Adipocyte (in vitro differentiated cells): ENCODE measurements around the gene MAPK1IP1L.
"Not testable (repeated sequence)": the region's sequence is repeated elsewhere in the genome, so short reads cannot be mapped to it uniquely, and the experiment has no call there.

Source experiments
- DNase-seq: peaks from one replicate; pipeline ENCODE4 v3.0.0-alpha.2; 2015; ENCODE audit warnings: low read depth
- H3K27me3 ChIP-seq: replicated peaks from 2 replicates; pipeline ENCODE4 v1.7.0; 2013; ENCODE audit warnings: mild to moderate bottlenecking, low read length, moderate library complexity; ENCODE audit not compliant: control insufficient read depth, insufficient read depth
- H3K36me3 ChIP-seq: 2 replicates; pipeline ENCODE4 v1.7.0; 2013; ENCODE audit warnings: low read length, mild to moderate bottlenecking, moderate library complexity; ENCODE audit not compliant: control insufficient read depth, insufficient read depth, severe bottlenecking
- H3K4me1 ChIP-seq: 2 replicates; pipeline ENCODE4 v1.7.0; 2013; ENCODE audit warnings: mild to moderate bottlenecking, low read length, moderate library complexity; ENCODE audit not compliant: control insufficient read depth, insufficient read depth
- H3K4me3 ChIP-seq: 2 replicates; pipeline ENCODE4 v1.7.0; 2013; ENCODE audit warnings: mild to moderate bottlenecking, low read length, moderate library complexity
- H3K9ac ChIP-seq: 2 replicates; pipeline ENCODE4 v1.7.0; 2013; ENCODE audit warnings: mild to moderate bottlenecking, low read length, moderate library complexity
- H3K9me3 ChIP-seq: 2 replicates; pipeline ENCODE4 v1.7.0; 2013; ENCODE audit warnings: mild to moderate bottlenecking, low read length, moderate library complexity; ENCODE audit not compliant: control insufficient read depth

Gene MAPK1IP1L

DNA sequence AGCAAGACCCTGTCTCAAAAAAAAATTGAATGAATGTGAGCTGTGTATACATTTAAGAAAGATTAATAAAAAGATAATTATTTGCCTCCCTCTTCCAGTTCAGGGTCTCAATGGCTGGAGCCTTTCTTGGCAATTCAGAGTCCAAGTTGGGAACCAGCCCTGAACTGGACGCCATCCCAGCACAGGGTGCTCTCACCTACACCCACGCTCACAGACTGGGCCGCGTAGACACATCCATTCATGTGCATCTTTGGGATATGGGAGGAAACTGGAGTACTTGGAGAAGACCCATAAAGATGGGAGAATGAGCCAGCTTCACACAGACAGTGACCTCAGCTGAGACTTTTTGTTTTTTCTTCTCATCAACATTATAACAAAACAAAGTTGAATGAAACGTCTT lies 6.5 kb downstream of the MAPK1IP1L start:
- H3K9me3 ChIP-seq = no peaks in the 10 kb centered on the region
- no peak for DNase-seq
- H3K9ac ChIP-seq = no peak overlapping the region
- H3K4me1 ChIP-seq = peaks cover 10% of the 10 kb centered on the region
- no peaks in the 10 kb centered on the region for H3K27me3 ChIP-seq
- peaks cover 32% of the 10 kb centered on the region for H3K36me3 ChIP-seq
- H3K4me3 ChIP-seq = no peak overlapping the region

DNA sequence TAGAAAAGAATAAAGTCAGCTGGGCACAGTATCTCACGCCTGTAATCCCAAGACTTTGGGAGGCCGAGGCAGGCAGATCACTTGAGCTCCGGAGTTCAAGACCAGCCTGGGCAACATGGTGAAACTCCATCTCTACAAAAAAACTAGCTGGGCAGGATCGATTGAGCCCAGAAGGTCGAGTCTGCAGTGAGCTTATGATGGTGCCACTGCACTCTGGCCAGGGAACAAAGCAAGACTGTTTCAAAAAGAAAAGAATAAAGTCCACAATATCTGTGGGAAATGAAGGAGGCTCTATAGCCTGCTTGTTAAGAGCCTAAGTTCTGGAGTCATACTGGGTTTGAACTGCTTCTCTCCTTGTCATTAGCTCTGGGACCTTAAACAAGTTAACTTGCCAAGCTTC lies 7.9 kb downstream of the MAPK1IP1L start:
- Histone ChIP-seq H3K9ac (no peak overlapping the region), H3K36me3 (peaks cover 44% of the 10 kb centered on the region), H3K4me3 (no peak overlapping the region), H3K9me3 (no peaks in the 10 kb centered on the region), H3K27me3 (no peaks in the 10 kb centered on the region), H3K4me1 (no peaks in the 10 kb centered on the region)
- DNase-seq = no peak

DNA sequence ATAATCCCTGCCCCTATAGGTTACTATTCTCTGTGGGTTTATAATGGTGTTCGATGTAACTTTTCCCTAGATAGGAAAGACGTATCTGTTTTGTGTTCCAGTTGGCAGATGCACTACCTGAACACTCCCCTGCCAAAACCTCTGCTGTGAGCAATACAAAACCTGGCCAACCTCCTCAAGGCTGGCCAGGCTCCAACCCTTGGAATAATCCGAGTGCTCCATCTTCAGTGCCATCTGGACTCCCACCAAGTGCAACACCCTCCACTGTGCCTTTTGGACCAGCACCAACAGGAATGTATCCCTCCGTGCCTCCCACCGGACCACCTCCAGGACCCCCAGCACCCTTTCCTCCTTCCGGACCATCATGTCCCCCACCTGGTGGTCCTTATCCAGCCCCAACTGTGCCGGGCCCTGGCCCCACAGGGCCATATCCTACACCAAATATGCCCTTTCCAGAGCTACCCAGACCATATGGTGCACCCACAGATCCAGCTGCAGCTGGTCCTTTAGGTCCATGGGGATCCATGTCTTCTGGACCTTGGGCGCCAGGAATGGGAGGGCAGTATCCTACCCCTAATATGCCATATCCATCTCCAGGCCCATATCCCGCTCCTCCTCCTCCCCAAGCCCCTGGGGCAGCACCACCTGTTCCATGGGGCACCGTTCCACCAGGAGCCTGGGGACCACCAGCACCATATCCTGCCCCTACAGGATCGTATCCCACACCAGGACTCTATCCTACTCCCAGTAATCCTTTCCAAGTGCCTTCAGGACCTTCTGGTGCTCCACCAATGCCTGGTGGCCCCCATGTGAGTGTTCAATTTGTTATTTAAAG lies 11.3 kb downstream of the MAPK1IP1L start:
- DNase-seq = no peak
- no peaks in the 10 kb centered on the region for H3K27me3 ChIP-seq
- H3K36me3 ChIP-seq = peaks cover 64% of the 10 kb centered on the region
- H3K9ac ChIP-seq = no peak overlapping the region
- peaks cover 6% of the 10 kb centered on the region for H3K4me1 ChIP-seq
- H3K9me3 ChIP-seq = no peaks in the 10 kb centered on the region
- no peak overlapping the region for H3K4me3 ChIP-seq

DNA sequence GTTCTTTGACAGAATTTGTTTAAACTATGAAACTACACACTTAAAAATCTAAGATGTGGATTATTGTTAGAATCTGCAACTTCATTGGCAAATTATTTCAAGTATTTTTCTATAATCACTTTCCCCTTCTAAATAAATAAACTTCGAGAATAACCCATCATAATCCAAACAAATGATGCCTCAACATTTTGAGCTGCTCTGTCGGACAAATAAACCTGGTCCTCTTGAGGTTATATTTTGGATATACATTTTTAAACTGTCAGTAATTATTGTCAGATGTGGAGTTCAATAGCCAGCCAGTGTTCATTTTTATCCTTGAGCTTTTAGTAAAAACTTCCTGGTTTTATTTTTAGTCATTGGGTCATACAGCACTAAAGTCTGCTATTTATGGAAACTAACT lies 13.4 kb downstream of the MAPK1IP1L start:
- not testable (repeated sequence) for H3K27me3 ChIP-seq, H3K9me3 ChIP-seq, H3K9ac ChIP-seq, H3K4me1 ChIP-seq, H3K4me3 ChIP-seq
- peaks cover 58% of the 10 kb centered on the region for H3K36me3 ChIP-seq
- peak; percentile 36 for DNase-seq

DNA sequence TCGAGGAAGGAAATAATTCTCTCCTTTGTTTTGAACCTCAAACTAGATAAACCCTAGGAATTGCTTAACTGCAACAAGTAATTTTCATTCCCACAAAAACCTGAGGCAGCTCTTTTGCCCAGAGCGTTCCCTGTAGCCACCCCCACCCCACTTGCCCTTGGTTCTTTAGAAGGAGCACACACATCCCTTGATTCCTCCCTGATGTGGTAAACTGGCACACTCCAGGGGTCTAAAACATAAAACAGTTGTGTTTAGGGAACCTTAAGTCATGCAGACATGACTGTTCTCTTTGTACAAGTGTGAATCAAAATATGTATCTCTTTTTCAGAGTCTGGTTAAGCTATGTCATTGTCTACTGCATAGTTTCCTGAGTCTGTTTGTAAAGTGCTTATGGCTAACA lies 14.0 kb downstream of the MAPK1IP1L start:
- H3K4me3 ChIP-seq = no peak overlapping the region
- no peaks in the 10 kb centered on the region for H3K9me3 ChIP-seq
- H3K27me3 ChIP-seq = no peaks in the 10 kb centered on the region
- H3K36me3 ChIP-seq = peaks cover 58% of the 10 kb centered on the region
- H3K4me1 ChIP-seq = peaks cover 6% of the 10 kb centered on the region
- H3K9ac ChIP-seq = no peak overlapping the region
- peak; percentile 49 for DNase-seq

DNA sequence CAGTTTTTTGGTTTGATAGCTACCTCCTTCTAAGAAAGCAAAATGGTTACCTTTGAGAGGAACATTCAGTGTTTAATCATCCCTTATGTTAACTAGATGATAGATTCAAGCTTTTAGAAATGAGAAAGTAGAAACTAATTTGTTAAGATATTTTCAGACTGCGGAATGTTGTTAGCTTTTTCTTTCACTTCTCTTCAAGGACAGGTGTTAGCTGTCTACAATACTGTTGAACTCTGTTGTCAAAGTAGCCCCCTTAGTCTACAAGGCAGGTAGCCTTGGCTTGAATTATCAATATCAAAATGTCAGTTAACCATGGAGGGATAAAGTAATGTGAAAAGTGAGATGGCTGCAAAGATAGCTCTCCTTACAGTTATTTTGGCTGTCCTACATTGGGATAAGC lies 14.8 kb downstream of the MAPK1IP1L start:
- Histone ChIP-seq H3K4me3 (no peak overlapping the region), H3K9me3 (no peaks in the 10 kb centered on the region), H3K4me1 (peaks cover 10% of the 10 kb centered on the region), H3K9ac (no peak overlapping the region), H3K27me3 (no peaks in the 10 kb centered on the region), H3K36me3 (peaks cover 52% of the 10 kb centered on the region)
- no peak for DNase-seq

DNA sequence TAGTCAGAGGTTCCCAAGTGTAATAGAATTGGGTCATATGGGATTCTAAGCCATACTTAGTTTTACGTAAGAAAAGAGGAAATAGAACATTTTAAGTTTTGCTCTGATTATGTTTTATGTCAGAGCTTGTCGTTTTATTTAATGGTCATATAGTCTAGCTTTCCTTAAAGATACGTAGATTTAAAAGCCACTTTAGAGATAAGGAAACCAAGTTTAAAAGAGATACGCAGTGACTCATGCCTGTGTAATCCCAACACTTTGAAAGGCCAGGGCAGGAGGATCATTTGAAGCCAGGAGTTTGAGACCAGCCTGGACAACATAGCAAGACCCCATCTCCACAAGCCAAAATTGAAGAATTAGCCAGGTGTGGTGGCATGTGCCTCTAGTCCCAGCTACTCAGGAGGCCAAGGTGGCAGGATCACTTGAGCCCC lies 19.5 kb downstream of the MAPK1IP1L start:
- Histone ChIP-seq H3K4me1 (peaks cover 37% of the 10 kb centered on the region), H3K9me3 (no peaks in the 10 kb centered on the region), H3K4me3 (no peak overlapping the region), H3K9ac (no peak overlapping the region), H3K36me3 (peaks cover 6% of the 10 kb centered on the region), H3K27me3 (no peaks in the 10 kb centered on the region)
- DNase-seq = no peak

DNA sequence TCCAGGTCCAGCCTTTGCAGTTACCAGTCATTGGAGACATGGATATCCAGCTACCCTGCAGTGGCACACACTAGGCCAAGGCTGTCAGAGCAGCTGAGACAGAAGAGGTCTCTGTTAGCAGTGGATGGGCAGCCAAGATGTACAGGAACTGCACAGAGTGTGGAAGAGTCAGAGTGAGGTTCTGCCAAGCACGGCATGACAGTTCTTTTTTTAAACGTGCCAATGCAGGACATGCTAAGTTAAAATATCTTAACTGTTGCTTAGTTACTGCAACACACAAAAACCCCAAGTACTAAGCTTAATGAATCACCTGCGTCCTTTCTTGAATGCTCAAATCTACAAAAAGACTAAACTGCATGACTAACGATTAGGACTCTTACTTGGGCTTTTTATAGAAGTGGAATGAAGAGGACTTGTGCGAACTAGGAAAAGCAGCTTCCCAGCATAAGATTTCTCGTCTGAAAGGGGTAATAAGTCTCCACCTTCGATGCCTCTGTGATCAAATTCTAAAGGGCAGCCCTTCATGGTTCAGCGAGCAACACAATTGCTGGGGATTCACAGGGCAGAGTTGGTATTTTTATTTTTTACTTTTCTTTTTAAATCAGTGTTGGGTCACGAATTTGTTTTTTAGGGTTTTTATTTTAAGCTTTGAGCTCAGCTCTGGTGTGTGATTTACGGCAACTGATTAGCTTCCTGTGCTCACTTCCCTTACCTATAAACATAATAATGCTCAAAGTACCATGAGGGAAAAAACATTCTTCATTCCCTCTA lies 20.6 kb downstream of the MAPK1IP1L start:
- Histone ChIP-seq H3K27me3 (no peaks in the 10 kb centered on the region), H3K9me3 (no peaks in the 10 kb centered on the region), H3K9ac (peak overlapping the region; percentile 44), H3K36me3 (no peaks in the 10 kb centered on the region), H3K4me3 (peak overlapping the region; percentile 2), H3K4me1 (peaks cover 37% of the 10 kb centered on the region)
- peak; percentile 74 for DNase-seq

DNA sequence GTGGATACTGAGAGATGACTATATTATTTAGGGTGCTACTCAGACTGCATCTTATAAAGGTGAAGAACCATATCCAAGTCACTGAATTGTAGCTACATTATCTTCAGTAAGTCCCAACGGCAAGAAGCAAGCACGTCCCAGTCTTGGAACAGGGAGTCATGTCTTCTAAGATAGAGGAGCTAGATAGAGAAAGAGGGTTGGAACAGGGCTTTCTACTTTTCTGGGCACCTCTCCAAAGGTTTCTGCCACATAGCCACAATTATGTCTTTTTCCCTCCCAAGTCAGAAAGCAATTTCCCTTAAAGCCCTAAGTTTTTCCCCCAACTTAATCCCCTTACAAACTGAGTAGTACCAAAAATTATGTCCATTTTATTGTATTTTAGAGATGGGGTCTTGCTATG lies 22.4 kb downstream of the MAPK1IP1L start:
- DNase-seq = peak; percentile 85
- Histone ChIP-seq H3K4me1 (peaks cover 43% of the 10 kb centered on the region), H3K9ac (no peak overlapping the region), H3K27me3 (no peaks in the 10 kb centered on the region), H3K9me3 (no peaks in the 10 kb centered on the region), H3K36me3 (no peaks in the 10 kb centered on the region), H3K4me3 (peak overlapping the region; percentile 1)

DNA sequence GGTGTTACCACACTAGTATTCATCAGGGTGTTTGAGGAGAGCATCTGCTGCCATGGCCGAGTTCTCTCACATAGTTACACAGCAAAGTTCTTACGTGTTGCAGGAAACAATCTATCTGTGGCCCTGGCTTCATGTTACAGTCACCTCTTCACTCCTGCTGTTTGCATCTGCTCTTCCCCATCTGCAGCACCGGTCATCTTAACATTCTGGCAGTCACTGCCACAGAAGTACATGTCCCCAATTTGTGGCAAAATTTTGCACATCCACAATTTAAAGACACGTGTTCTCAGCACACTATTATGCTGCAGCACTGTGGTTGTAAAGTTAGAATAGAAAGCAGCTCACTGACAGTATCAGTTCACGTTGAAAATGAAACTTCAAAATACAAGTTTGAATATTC lies 23.2 kb downstream of the MAPK1IP1L start:
- Histone ChIP-seq H3K4me3 (no peak overlapping the region), H3K4me1 (peaks cover 43% of the 10 kb centered on the region), H3K9me3 (no peaks in the 10 kb centered on the region), H3K27me3 (no peaks in the 10 kb centered on the region), H3K36me3 (no peaks in the 10 kb centered on the region), H3K9ac (no peak overlapping the region)
- DNase-seq = no peak

DNA sequence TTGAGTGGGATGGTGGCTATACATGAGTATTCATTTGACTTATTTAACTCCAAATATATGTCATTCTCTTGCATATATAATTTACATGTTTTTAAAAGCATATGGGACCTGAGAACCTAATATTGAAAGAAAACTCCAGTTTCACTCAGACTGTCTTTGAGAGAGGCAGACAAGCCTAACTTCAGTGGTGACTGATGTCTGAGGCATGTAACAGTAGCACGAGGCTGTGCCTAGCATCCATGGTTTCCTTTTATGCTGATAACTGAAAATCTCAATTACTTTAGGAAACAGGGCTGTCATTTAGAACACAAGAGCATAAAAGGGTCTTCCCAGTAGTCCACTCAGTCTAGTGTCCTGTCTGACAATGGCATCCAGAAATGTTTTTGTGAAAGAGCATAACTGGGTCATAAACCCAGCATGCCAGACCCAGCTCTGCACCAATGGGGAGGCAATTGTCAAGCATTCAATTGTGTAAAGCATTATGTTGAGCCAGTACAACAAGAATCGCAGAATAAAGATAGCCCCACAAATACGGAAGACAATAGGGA lies 24.3 kb downstream of the MAPK1IP1L start:
- Histone ChIP-seq H3K4me3 (no peak overlapping the region), H3K36me3 (no peaks in the 10 kb centered on the region), H3K9me3 (no peaks in the 10 kb centered on the region), H3K27me3 (no peaks in the 10 kb centered on the region), H3K9ac (no peak overlapping the region), H3K4me1 (peaks cover 43% of the 10 kb centered on the region)
- DNase-seq = peak; percentile 63
